HEK293 (cell line): ENCODE data around the gene COL4A3.

Experiments used
- CTCF ChIA-PET: fragments of 350-600 bp; formaldehyde crosslinking; extraction: SDS; loops from one replicate; lab custom pipeline; 2021; ENCODE audit warnings: antibody characterized with exemption; lab: Yijun Ruan, JAX
- POLR2A ChIA-PET: fragments of 300-600 bp; formaldehyde crosslinking; extraction: SDS; loops from one replicate; lab custom pipeline; 2020; ENCODE audit warnings: antibody characterized with exemption, inconsistent platforms; lab: Yijun Ruan, JAX
- H3K27ac ChIP-seq: fragments of 200-500 bp; sonication (Bioruptor generic); 2 replicates; pipeline ENCODE4 v1.5.1; 2014; ENCODE audit warnings: low read depth, low read length, control low read depth, inconsistent platforms; ENCODE audit errors: extremely low read depth
- H3K36me3 ChIP-seq, 2 experiments: fragments of 200-500 bp in 1 of 2; sonication (Bioruptor generic) in 1 of 2; 1 replicate in 1 of 2; 2 replicates in 1 of 2; pipeline ENCODE4 v1.5.1; 2014 to 2017; ENCODE audit warnings: inconsistent platforms in 2 of 2, low read length in 2 of 2; ENCODE audit not compliant: control insufficient read depth in 2 of 2, insufficient read depth in 1 of 2
- H3K4me1 ChIP-seq: fragments of 200-500 bp; sonication (Bioruptor generic); 2 replicates; pipeline ENCODE4 v1.5.1; 2014; ENCODE audit warnings: mild to moderate bottlenecking, low read length, inconsistent platforms; ENCODE audit not compliant: control insufficient read depth, insufficient read depth
- H3K4me3 ChIP-seq: 2 replicates; pipeline ENCODE4 v1.5.1; 2011; ENCODE audit warnings: low read depth, mild to moderate bottlenecking, control low read depth, low read length, moderate library complexity
- H3K9me3 ChIP-seq: fragments of 200-500 bp; sonication (Bioruptor generic); 2 replicates; pipeline ENCODE4 v1.5.1; 2014; ENCODE audit warnings: low read depth, low read length, inconsistent platforms; ENCODE audit not compliant: control insufficient read depth, insufficient read depth
- GLI2 ChIP-seq: fragments of 450-650 bp; formaldehyde crosslinking; IDR thresholded peaks from 2 replicates; pipeline ENCODE4; 2017; ENCODE audit warnings: missing biosample characterization, missing genetic modification characterization, low read depth, borderline replicate concordance
- HOXD13 ChIP-seq: sonication (generic); formaldehyde crosslinking; IDR thresholded peaks from 2 replicates; pipeline ENCODE4 v1.8.0; 2022; ENCODE audit warnings: missing genetic modification reagents, borderline replicate concordance
- MYNN ChIP-seq: fragments of 450-650 bp; formaldehyde crosslinking; IDR thresholded peaks from 2 replicates; pipeline ENCODE4 v1.5.1; 2016; ENCODE audit warnings: missing biosample characterization, missing genetic modification characterization, borderline replicate concordance
- SCRT1 ChIP-seq: fragments of 450-650 bp; formaldehyde crosslinking; IDR thresholded peaks from 2 replicates; pipeline ENCODE4 v1.5.1; 2016; ENCODE audit warnings: missing biosample characterization, missing genetic modification characterization, borderline replicate concordance
- SP2 ChIP-seq: fragments of 450-650 bp; formaldehyde crosslinking; IDR thresholded peaks from 2 replicates; pipeline ENCODE4 v1.5.1; 2016; ENCODE audit warnings: missing biosample characterization, missing genetic modification characterization
- TCF7L2 ChIP-seq: IDR thresholded peaks from 2 replicates; pipeline ENCODE4 v1.6.1; 2011; ENCODE audit warnings: low read depth, mild to moderate bottlenecking, inconsistent platforms, low read length, moderate library complexity, borderline replicate concordance
- YY2 ChIP-seq: fragments of 450-650 bp; formaldehyde crosslinking; IDR thresholded peaks from 2 replicates; pipeline ENCODE4 v1.5.1; 2016; ENCODE audit warnings: missing biosample characterization, missing genetic modification characterization
- ZFHX2 ChIP-seq: fragments of 450-650 bp; formaldehyde crosslinking; conservative IDR thresholded peaks from 2 replicates; pipeline ENCODE4 v1.5.1; 2016; ENCODE audit warnings: missing biosample characterization, missing genetic modification characterization
- ZFP37 ChIP-seq: fragments of 450-650 bp; formaldehyde crosslinking; IDR thresholded peaks from 2 replicates; pipeline ENCODE4 v1.5.1; 2016; ENCODE audit warnings: missing biosample characterization, missing genetic modification characterization
- ZNF112 ChIP-seq: fragments of 450-650 bp; formaldehyde crosslinking; IDR thresholded peaks from 2 replicates; pipeline ENCODE4 v1.5.0; 2017; ENCODE audit warnings: missing biosample characterization, missing genetic modification characterization
- ZNF133 ChIP-seq: fragments of 450-650 bp; formaldehyde crosslinking; IDR thresholded peaks from 2 replicates; pipeline ENCODE4 v1.5.1; 2016; ENCODE audit warnings: missing biosample characterization, missing genetic modification characterization
- ZNF169 ChIP-seq: fragments of 450-650 bp; formaldehyde crosslinking; IDR thresholded peaks from 2 replicates; pipeline ENCODE4 v1.5.1; 2016; ENCODE audit warnings: missing biosample characterization, missing genetic modification characterization
- ZNF175 ChIP-seq: fragments of 450-650 bp; formaldehyde crosslinking; IDR thresholded peaks from 2 replicates; pipeline ENCODE4 v1.5.1; 2016; ENCODE audit warnings: missing biosample characterization, missing genetic modification characterization
- ZNF248 ChIP-seq: fragments of 450-650 bp; formaldehyde crosslinking; IDR thresholded peaks from 2 replicates; pipeline ENCODE4 v1.5.1; 2017; ENCODE audit warnings: missing biosample characterization, missing genetic modification characterization
- ZNF274 ChIP-seq, 2 experiments: fragments of 200-500 bp in 1 of 2; fragments of 450-650 bp in 1 of 2; sonication (Bioruptor generic) in 1 of 2; formaldehyde crosslinking in 1 of 2; IDR thresholded peaks; 2 replicates each; pipeline versions ENCODE4 v1.5.1 to v1.6.1; 2014 to 2016; ENCODE audit warnings: borderline replicate concordance in 1 of 2, inconsistent platforms in 1 of 2, low read length in 1 of 2, missing biosample characterization in 1 of 2, missing genetic modification characterization in 1 of 2
- ZNF37A ChIP-seq: fragments of 450-650 bp; IDR thresholded peaks from 2 replicates; pipeline ENCODE4 v1.5.1; 2018; ENCODE audit warnings: missing biosample characterization, missing genetic modification characterization
- ZNF398 ChIP-seq: fragments of 450-650 bp; formaldehyde crosslinking; IDR thresholded peaks from 2 replicates; pipeline ENCODE4 v1.5.1; 2017; ENCODE audit warnings: missing biosample characterization, missing genetic modification characterization
- ZNF404 ChIP-seq: fragments of 450-650 bp; formaldehyde crosslinking; IDR thresholded peaks from 2 replicates; pipeline ENCODE4 v1.5.1; 2017; ENCODE audit warnings: missing biosample characterization, missing genetic modification characterization
- ZNF501 ChIP-seq: fragments of 450-650 bp; formaldehyde crosslinking; IDR thresholded peaks from 2 replicates; pipeline ENCODE4 v1.5.1; 2016; ENCODE audit warnings: missing biosample characterization, missing genetic modification characterization
- ZNF555 ChIP-seq: fragments of 450-650 bp; formaldehyde crosslinking; conservative IDR thresholded peaks from 2 replicates; pipeline ENCODE4 v1.5.1; 2017; ENCODE audit warnings: missing biosample characterization, mild to moderate bottlenecking, missing genetic modification characterization, inconsistent platforms
- ZNF654 ChIP-seq: fragments of 450-650 bp; formaldehyde crosslinking; IDR thresholded peaks from 2 replicates; pipeline ENCODE4 v1.5.1; 2016; ENCODE audit warnings: low read depth, missing biosample characterization, missing genetic modification characterization
- ZNF677 ChIP-seq: fragments of 450-650 bp; IDR thresholded peaks from 2 replicates; pipeline ENCODE4 v1.5.0; 2018; ENCODE audit warnings: missing biosample characterization, mild to moderate bottlenecking, missing genetic modification characterization, moderate library complexity
- ZNF701 ChIP-seq: fragments of 450-650 bp; formaldehyde crosslinking; IDR thresholded peaks from 2 replicates; pipeline ENCODE4 v1.5.1; 2016; ENCODE audit warnings: missing biosample characterization, missing genetic modification characterization
- ZNF76 ChIP-seq: fragments of 450-650 bp; formaldehyde crosslinking; IDR thresholded peaks from 2 replicates; pipeline ENCODE4; 2016; ENCODE audit warnings: low read depth, missing biosample characterization, missing genetic modification characterization, borderline replicate concordance
- ZNF830 ChIP-seq: fragments of 450-650 bp; IDR thresholded peaks from 2 replicates; pipeline ENCODE4 v1.5.0; 2018; ENCODE audit warnings: missing biosample characterization, missing genetic modification characterization, low read depth, mild to moderate bottlenecking, moderate library complexity
- TF ChIP-seq, protein P1 (sequence below): fragments of 450-650 bp; formaldehyde crosslinking; IDR thresholded peaks from 2 replicates; pipeline ENCODE4 v1.5.1; 2016; ENCODE audit warnings: missing biosample characterization, missing genetic modification characterization
- TF ChIP-seq, protein P2 (sequence below): fragments of 450-650 bp; formaldehyde crosslinking; IDR thresholded peaks from 2 replicates; pipeline ENCODE4 v1.5.1; 2016; ENCODE audit warnings: missing biosample characterization, missing genetic modification characterization

COL4A3 gene

DNA sequence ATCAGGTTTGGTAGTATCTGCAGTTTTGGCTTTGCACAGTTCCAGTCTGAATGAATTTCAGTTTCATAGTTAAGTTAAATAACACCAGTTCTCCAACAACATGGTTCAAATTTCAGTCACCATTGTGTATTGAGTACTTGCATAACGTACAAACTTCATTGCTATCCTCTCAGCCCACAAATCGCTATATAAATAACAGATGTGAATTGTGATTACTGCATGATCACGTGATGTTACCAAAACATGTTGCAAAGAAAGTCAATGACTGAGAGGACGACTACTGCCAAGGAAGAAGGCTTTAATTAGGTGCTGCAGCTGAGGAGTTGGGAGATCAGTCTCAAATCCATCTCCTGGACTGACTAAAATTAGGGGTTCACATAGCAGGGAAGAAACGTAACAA, 48.7 kb upstream of the COL4A3 start:
- POLR2A ChIA-PET: no interaction called here
- TF ChIP-seq, protein P1, sequence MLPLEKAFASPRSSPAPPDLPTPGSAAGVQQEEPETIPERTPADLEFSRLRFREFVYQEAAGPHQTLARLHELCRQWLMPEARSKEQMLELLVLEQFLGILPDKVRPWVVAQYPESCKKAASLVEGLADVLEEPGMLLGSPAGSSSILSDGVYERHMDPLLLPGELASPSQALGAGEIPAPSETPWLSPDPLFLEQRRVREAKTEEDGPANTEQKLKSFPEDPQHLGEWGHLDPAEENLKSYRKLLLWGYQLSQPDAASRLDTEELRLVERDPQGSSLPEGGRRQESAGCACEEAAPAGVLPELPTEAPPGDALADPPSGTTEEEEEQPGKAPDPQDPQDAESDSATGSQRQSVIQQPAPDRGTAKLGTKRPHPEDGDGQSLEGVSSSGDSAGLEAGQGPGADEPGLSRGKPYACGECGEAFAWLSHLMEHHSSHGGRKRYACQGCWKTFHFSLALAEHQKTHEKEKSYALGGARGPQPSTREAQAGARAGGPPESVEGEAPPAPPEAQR (tag by site-specific recombination): no peak
- no peak for TF ChIP-seq ZNF404 (tag by site-specific recombination)
- TF ChIP-seq MYNN (tag by site-specific recombination): no peak
- TF ChIP-seq ZNF112 (tag by site-specific recombination): no peak
- no peak for TF ChIP-seq TCF7L2
- TF ChIP-seq ZNF501 (tag by site-specific recombination): no peak
- no peak for TF ChIP-seq ZNF677 (tag by site-specific recombination)
- TF ChIP-seq ZNF248: no peak
- no peaks in the 10 kb centered on the region for H3K9me3 ChIP-seq
- H3K4me1 ChIP-seq: no peaks in the 10 kb centered on the region
- H3K4me3 ChIP-seq: no peak overlapping the region
- no peaks in the 10 kb centered on the region for H3K36me3 ChIP-seq
- H3K27ac ChIP-seq: no peak overlapping the region
- CTCF ChIA-PET: interaction anchor here (0.8 kb wide), 1 partner anchor 122 kb away, joined by 6 read pairs; no protein-coding TSS in a partner anchor

DNA sequence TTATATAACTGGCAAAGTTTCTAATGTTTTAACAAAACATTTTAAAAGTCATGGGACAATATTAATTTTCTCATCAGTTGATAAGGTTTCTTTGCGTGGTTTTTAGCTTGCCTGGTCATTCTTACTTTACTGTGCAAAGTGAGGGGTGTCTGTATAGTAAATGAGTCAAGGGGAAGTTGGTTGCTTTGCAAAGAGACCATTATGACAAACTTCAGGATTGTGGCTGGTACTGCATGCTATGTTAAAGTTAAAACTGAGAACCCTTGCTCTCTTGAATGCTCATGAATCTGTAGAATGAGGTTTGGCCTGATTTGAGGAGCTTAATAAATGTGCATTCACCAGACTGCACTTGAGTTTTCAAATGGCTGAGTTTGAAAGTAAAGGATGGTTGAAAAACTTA, 47.4 kb upstream of the COL4A3 start:
- Histone ChIP-seq H3K4me3 (no peak overlapping the region), H3K27ac (no peak overlapping the region), H3K36me3 (no peaks in the 10 kb centered on the region), H3K9me3 (no peaks in the 10 kb centered on the region), H3K4me1 (no peaks in the 10 kb centered on the region)
- POLR2A ChIA-PET: no interaction called here
- no peak for TF ChIP-seq HOXD13
- TF ChIP-seq GLI2 (tag by site-specific recombination): no peak
- TF ChIP-seq, protein P2, sequence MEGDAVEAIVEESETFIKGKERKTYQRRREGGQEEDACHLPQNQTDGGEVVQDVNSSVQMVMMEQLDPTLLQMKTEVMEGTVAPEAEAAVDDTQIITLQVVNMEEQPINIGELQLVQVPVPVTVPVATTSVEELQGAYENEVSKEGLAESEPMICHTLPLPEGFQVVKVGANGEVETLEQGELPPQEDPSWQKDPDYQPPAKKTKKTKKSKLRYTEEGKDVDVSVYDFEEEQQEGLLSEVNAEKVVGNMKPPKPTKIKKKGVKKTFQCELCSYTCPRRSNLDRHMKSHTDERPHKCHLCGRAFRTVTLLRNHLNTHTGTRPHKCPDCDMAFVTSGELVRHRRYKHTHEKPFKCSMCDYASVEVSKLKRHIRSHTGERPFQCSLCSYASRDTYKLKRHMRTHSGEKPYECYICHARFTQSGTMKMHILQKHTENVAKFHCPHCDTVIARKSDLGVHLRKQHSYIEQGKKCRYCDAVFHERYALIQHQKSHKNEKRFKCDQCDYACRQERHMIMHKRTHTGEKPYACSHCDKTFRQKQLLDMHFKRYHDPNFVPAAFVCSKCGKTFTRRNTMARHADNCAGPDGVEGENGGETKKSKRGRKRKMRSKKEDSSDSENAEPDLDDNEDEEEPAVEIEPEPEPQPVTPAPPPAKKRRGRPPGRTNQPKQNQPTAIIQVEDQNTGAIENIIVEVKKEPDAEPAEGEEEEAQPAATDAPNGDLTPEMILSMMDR (tag by site-specific recombination): no peak
- no peak for TF ChIP-seq ZNF830 (tag by site-specific recombination)
- no peak for TF ChIP-seq ZFP37 (tag by site-specific recombination)
- no peak for TF ChIP-seq ZNF76 (tag by site-specific recombination)
- TF ChIP-seq ZNF133 (tag by site-specific recombination): no peak
- no peak for TF ChIP-seq ZFHX2 (tag by site-specific recombination)
- CTCF ChIA-PET: no interaction called here

DNA sequence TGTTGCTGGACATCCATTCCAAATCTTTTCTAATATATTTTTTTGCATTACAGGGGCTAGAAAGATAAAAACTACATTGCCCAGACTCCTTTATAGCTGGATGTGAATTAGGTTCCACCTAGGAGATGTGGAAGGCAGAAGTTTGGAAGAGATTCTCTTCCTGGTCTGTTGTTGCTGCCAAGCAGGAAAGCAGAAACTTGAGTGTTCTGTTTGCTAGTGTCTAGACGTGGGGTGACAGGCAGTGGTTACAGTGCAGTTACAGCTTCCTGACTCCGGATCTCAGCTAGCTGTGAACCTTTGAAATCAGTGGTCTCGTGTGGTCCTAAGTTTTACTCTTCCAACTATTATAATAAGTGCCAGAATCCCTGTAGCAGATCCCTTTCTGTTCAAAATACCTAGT, 46.6 kb upstream of the COL4A3 start:
- no peak overlapping the region for H3K27ac ChIP-seq
- CTCF ChIA-PET: no interaction called here

More for the DNA sequence above, 46.6 kb upstream of the COL4A3 start:
- TF ChIP-seq YY2 (no peak), ZNF398 (tag by site-specific recombination) (no peak), SP2 (no peak), ZNF169 (tag by site-specific recombination) (no peak), ZNF175 (tag by site-specific recombination) (no peak), TCF7L2 (no peak), SCRT1 (tag by site-specific recombination) (no peak), ZNF555 (tag by site-specific recombination) (no peak), ZNF654 (tag by site-specific recombination) (no peak), ZNF274 (IDR thresholded peaks at IDR 0.05; ENCODE audit: low read length) (no peak), ZNF274 (tag by site-specific recombination; IDR thresholded peaks at IDR 0.05; ENCODE audit: borderline replicate concordance) (no peak), ZNF701 (no peak), ZNF37A (tag by site-specific recombination) (no peak)
- Histone ChIP-seq H3K36me3 (no peaks in the 10 kb centered on the region), H3K4me3 (no peak overlapping the region), H3K9me3 (no peaks in the 10 kb centered on the region), H3K4me1 (no peaks in the 10 kb centered on the region)
- POLR2A ChIA-PET: no interaction called here
